ENCODE measurements around the gene SPDYE8.
"Not testable (repeated sequence)": the region's sequence is repeated elsewhere in the genome, so short reads cannot be mapped to it uniquely, and the experiment has no call there.

GRCh38 chr7:72997887-72998468 lies 31.6 kb downstream of the SPDYE8 start:
- TF ChIP-seq RAD21 (conservative IDR thresholded peaks at IDR 0.05 in 1 of 2, IDR thresholded peaks at IDR 0.05 in 1 of 2); JUN (IDR thresholded peaks at IDR 0.05); BHLHE40 (IDR thresholded peaks at IDR 0.05; ENCODE audit: low read depth, low read length); EP300 (IDR thresholded peaks at IDR 0.05); HDAC2 (IDR thresholded peaks at IDR 0.05); CHD4 (IDR thresholded peaks at IDR 0.05; ENCODE audit: borderline replicate concordance); ZFP36 (IDR thresholded peaks at IDR 0.05; ENCODE audit: borderline replicate concordance, partially characterized antibody); CHD2 (IDR thresholded peaks at IDR 0.05; ENCODE audit: low read length, partially characterized antibody): not testable (repeated sequence)
- TF ChIP-seq, protein P1, sequence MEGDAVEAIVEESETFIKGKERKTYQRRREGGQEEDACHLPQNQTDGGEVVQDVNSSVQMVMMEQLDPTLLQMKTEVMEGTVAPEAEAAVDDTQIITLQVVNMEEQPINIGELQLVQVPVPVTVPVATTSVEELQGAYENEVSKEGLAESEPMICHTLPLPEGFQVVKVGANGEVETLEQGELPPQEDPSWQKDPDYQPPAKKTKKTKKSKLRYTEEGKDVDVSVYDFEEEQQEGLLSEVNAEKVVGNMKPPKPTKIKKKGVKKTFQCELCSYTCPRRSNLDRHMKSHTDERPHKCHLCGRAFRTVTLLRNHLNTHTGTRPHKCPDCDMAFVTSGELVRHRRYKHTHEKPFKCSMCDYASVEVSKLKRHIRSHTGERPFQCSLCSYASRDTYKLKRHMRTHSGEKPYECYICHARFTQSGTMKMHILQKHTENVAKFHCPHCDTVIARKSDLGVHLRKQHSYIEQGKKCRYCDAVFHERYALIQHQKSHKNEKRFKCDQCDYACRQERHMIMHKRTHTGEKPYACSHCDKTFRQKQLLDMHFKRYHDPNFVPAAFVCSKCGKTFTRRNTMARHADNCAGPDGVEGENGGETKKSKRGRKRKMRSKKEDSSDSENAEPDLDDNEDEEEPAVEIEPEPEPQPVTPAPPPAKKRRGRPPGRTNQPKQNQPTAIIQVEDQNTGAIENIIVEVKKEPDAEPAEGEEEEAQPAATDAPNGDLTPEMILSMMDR (IDR thresholded peaks at IDR 0.05), result not testable (repeated sequence)
- TF ChIP-seq, protein P2, sequence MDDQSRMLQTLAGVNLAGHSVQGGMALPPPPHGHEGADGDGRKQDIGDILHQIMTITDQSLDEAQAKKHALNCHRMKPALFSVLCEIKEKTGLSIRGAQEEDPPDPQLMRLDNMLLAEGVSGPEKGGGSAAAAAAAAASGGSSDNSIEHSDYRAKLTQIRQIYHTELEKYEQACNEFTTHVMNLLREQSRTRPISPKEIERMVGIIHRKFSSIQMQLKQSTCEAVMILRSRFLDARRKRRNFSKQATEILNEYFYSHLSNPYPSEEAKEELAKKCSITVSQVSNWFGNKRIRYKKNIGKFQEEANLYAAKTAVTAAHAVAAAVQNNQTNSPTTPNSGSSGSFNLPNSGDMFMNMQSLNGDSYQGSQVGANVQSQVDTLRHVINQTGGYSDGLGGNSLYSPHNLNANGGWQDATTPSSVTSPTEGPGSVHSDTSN (IDR thresholded peaks at IDR 0.05), result not testable (repeated sequence)

All from A549 (cell line).